ENCODE results near the gene PPP4C. TPM values are rescaled to one million over a fixed set of nuclear protein-coding genes. Genes with fewer than 3 reads are reported as not detected.

The PPP4C gene
- total and polyA plus RNA-seq, 12 donors: 39.2 to 136 (median 80.8) TPM

GRCh38 chr16:30112197-30113030 lies 36.6 kb downstream of the PPP4C start:
- H3K27ac ChIP-seq: peak overlapping the region in 1 of 5 donors; percentile 74
- DNase-seq: peak; percentile 56 to 82 (median 69)
- intact Hi-C loops (cut with DNase I): loop anchor here in 1 of 2 donors (10.0 kb wide), 1 partner anchor 52 kb away; no protein-coding TSS in a partner anchor

GRCh38 chr16:30113031-30113710 lies 37.4 kb downstream of the PPP4C start, which contains the start of gene GDPD3:
TSS of gene GDPD3 (minus strand) at chr16:30113537. CDS start at chr16:30113478, 59 bp downstream.
- no peaks in the 10 kb centered on the region for H3K27me3 ChIP-seq
- intact Hi-C loops (cut with DNase I): loop anchor here in 1 of 2 donors (10.0 kb wide), 1 partner anchor 52 kb away; no protein-coding TSS in a partner anchor
- H3K4me1 ChIP-seq (replicated peaks in 1 of 2): peaks cover 0 to 16% of the 10 kb centered on the region in 2 donors
- H3K9me3 ChIP-seq (replicated peaks in 1 of 3): no peaks in the 10 kb centered on the region
- H3K4me3 ChIP-seq: no peak within 1 kb of the TSS
- peak within 1 kb of the TSS in 2 of 5 donors; percentile 52 to 74 for H3K27ac ChIP-seq
- H3K36me3 ChIP-seq (replicated peaks in 1 of 2): peaks cover 0 to 37% of the 10 kb centered on the region in 2 donors
- peak in 6 of 7 donors; percentile 49 to 76 (median 72) for DNase-seq
- TF ChIP-seq POLR2A (IDR thresholded peaks at IDR 0.05): no peak
- TF ChIP-seq CTCF (IDR thresholded peaks at IDR 0.05): no peak
- WGBS, 4 donors: 69 to 89% (median 74%) methylated on average over 11 to 20 of the region's 20 CpGs

More at GRCh38 chr16:30112197-30113030, 36.6 kb downstream of the PPP4C start:
- Histone ChIP-seq H3K4me1 (replicated peaks in 1 of 2) (peaks cover 0 to 16% of the 10 kb centered on the region in 2 donors), H3K9me3 (replicated peaks in 1 of 3) (no peaks in the 10 kb centered on the region), H3K4me3 (no peak overlapping the region), H3K27me3 (no peaks in the 10 kb centered on the region), H3K36me3 (replicated peaks in 1 of 2) (peaks cover 0 to 34% of the 10 kb centered on the region in 2 donors)
- 66 to 81% (median 69%) methylated on average over 17 to 29 of the region's 29 CpGs for WGBS, 4 donors
- TF ChIP-seq POLR2A (IDR thresholded peaks at IDR 0.05): no peak
- peak; percentile 46 to 82 (median 60) for TF ChIP-seq CTCF (IDR thresholded peaks at IDR 0.05)

- peak in 1 of 7 donors; percentile 17 for DNase-seq
- no peak overlapping the region for H3K4me3 ChIP-seq
- 72 to 86% (median 81%) methylated on average over 18 to 20 of the region's 20 CpGs for WGBS, 4 donors
- peaks cover 0 to 39% of the 10 kb centered on the region in 2 donors for H3K36me3 ChIP-seq (replicated peaks in 1 of 2)
- no peaks in the 10 kb centered on the region for H3K9me3 ChIP-seq (replicated peaks in 1 of 3)
- intact Hi-C loops (cut with DNase I): loop anchor here in 1 of 2 donors (10.0 kb wide), 1 partner anchor 51 kb away; no protein-coding TSS in a partner anchor
- H3K27me3 ChIP-seq: no peaks in the 10 kb centered on the region
- peak overlapping the region in 2 of 5 donors; percentile 52 to 74 for H3K27ac ChIP-seq
- TF ChIP-seq POLR2A (IDR thresholded peaks at IDR 0.05): no peak
- TF ChIP-seq CTCF (IDR thresholded peaks at IDR 0.05): no peak
- H3K4me1 ChIP-seq (replicated peaks in 1 of 2): peaks cover 0 to 16% of the 10 kb centered on the region in 2 donors
These were observed 38.0 kb downstream of the PPP4C start for GRCh38 chr16:30113711-30114333.

Data from adrenal gland (tissue), 12 donors.